Measurements from ENCODE around the gene NOSIP. TPM values are rescaled to one million over a fixed set of nuclear protein-coding genes. Genes with fewer than 3 reads are reported as not detected.

Gene NOSIP
- total and polyA plus RNA-seq, 9 donors = 59.3 to 78.8 (median 67.2) TPM

- Histone ChIP-seq H3K4me1 (ENCODE audit: control insufficient read depth, insufficient read depth, low read length) (peaks cover 26% of the 10 kb centered on the region), H3K36me3 (ENCODE audit: control insufficient read depth, insufficient read depth, low read length) (peaks cover 20% of the 10 kb centered on the region), H3K4me3 (ENCODE audit: low read length) (peak overlapping the region; percentile 73), H3K27ac (ENCODE audit: low read length) (peak overlapping the region; percentile 94), H3K9me3 (replicated peaks; ENCODE audit: control insufficient read depth, low read depth, low read length) (no peaks in the 10 kb centered on the region), H3K27me3 (ENCODE audit: control insufficient read depth, insufficient read depth, low read length) (no peaks in the 10 kb centered on the region)
- under 1% methylated on average over 43 of the region's 50 CpGs for WGBS (ENCODE audit: insufficient coverage)
- peak; percentile 84 for DNase-seq
These were observed 67.2 kb downstream of the NOSIP start for GRCh38 chr19:49512970-49513745.

GRCh38 chr19:49507803-49508494 lies 72.4 kb downstream of the NOSIP start:
- H3K9me3 ChIP-seq (replicated peaks; ENCODE audit: control insufficient read depth, low read depth, low read length) = no peaks in the 10 kb centered on the region
- no peak overlapping the region for H3K27ac ChIP-seq (ENCODE audit: low read length)
- no peak for DNase-seq
- peaks cover 17% of the 10 kb centered on the region for H3K4me1 ChIP-seq (ENCODE audit: control insufficient read depth, insufficient read depth, low read length)
- H3K36me3 ChIP-seq (ENCODE audit: control insufficient read depth, insufficient read depth, low read length) = no peaks in the 10 kb centered on the region
- H3K27me3 ChIP-seq (ENCODE audit: control insufficient read depth, insufficient read depth, low read length) = no peaks in the 10 kb centered on the region
- 72% methylated on average over 7 of the region's 12 CpGs for WGBS (ENCODE audit: insufficient coverage)
- no peak overlapping the region for H3K4me3 ChIP-seq (ENCODE audit: low read length)

DNA sequence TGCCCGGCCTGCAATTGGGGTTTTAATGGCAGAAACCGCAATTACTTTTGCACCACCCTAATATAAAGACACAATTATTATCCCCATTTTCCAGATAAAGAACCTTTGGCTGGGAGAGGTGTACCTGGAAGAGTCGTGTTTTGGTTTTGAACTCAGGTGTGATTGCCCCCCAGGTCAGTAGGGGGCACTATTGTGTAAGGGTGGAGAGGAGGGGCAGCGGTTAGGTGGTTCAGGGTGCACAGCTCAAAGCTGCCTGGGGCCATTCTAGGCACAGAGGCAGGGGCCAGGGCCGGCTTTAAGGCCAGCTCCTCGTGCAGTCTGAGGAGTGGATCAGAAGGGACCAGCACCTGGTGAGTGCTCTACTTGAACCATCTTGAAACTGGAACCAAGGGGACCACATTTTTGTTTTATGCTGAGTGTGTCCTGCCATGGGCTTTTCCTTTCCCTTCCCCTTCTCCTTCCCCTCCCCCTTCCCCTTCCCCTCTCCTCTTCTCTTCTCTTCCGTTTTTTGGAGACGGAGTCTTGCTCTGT lies 73.7 kb downstream of the NOSIP start:
- Histone ChIP-seq H3K27ac (ENCODE audit: low read length) (no peak overlapping the region), H3K4me1 (ENCODE audit: control insufficient read depth, insufficient read depth, low read length) (peaks cover 16% of the 10 kb centered on the region), H3K36me3 (ENCODE audit: control insufficient read depth, insufficient read depth, low read length) (no peaks in the 10 kb centered on the region), H3K27me3 (ENCODE audit: control insufficient read depth, insufficient read depth, low read length) (no peaks in the 10 kb centered on the region), H3K9me3 (replicated peaks; ENCODE audit: control insufficient read depth, low read depth, low read length) (no peaks in the 10 kb centered on the region), H3K4me3 (ENCODE audit: low read length) (no peak overlapping the region)
- WGBS (ENCODE audit: insufficient coverage) = 52% methylated on average over 5 of the region's 8 CpGs
- no peak for DNase-seq

Other genes starting within 250 kb of the NOSIP start
- 1.1 TPM for gene CD37, start 245.2 kb downstream of the NOSIP start, total RNA-seq
- gene CD37, start 245.2 kb downstream of the NOSIP start, polyA plus RNA-seq (ENCODE audit: insufficient read depth in 1 of 8, insufficient read length in 8 of 8, low replicate concordance in 1 of 8) = 10 to 100 TPM; 15.3 to 27.7 (median 22.9) TPM
- gene TEAD2, start 218.1 kb downstream of the NOSIP start, total RNA-seq = 43.0 TPM
- gene TEAD2, start 218.1 kb downstream of the NOSIP start, polyA plus RNA-seq (ENCODE audit: insufficient read depth in 1 of 8, insufficient read length in 8 of 8, low replicate concordance in 1 of 8) = 10 to 100 TPM; 56.7 to 82.6 (median 74.2) TPM
- gene DKKL1, start 216.7 kb downstream of the NOSIP start, total RNA-seq = 1.4 TPM
- gene DKKL1, start 216.7 kb downstream of the NOSIP start, polyA plus RNA-seq (ENCODE audit: insufficient read depth in 1 of 8, insufficient read length in 8 of 8, low replicate concordance in 1 of 8) = 1 to 10 TPM; 1.6 to 4.0 (median 3.1) TPM
- gene KASH5, start 192.3 kb downstream of the NOSIP start, total RNA-seq = not detected
- under 1 TPM in 3 of 8 donors, not detected in 5; 0.14 to 0.25 (median 0.23) TPM for gene KASH5, start 192.3 kb downstream of the NOSIP start, polyA plus RNA-seq (ENCODE audit: insufficient read depth in 1 of 8, insufficient read length in 8 of 8, low replicate concordance in 1 of 8)
- not detected for gene PTH2, start 157.1 kb downstream of the NOSIP start, total RNA-seq
- under 1 TPM in 1 of 8 donors, not detected in 7; 0.28 TPM for gene PTH2, start 157.1 kb downstream of the NOSIP start, polyA plus RNA-seq (ENCODE audit: insufficient read depth in 1 of 8, insufficient read length in 8 of 8, low replicate concordance in 1 of 8)
- not detected for gene GFY, start 155.2 kb downstream of the NOSIP start, total RNA-seq
- not detected for gene GFY, start 155.2 kb downstream of the NOSIP start, polyA plus RNA-seq (ENCODE audit: insufficient read depth in 1 of 8, insufficient read length in 8 of 8, low replicate concordance in 1 of 8)
- gene SLC17A7, start 139.0 kb downstream of the NOSIP start, total RNA-seq = 0.53 TPM
- 1 to 10 TPM in 5 of 8 donors, under 1 TPM in 3; 0.60 to 1.7 (median 1.2) TPM for gene SLC17A7, start 139.0 kb downstream of the NOSIP start, polyA plus RNA-seq (ENCODE audit: insufficient read depth in 1 of 8, insufficient read length in 8 of 8, low replicate concordance in 1 of 8)
- gene PIH1D1, start 128.7 kb downstream of the NOSIP start, total RNA-seq = 53.6 TPM
- 10 to 100 TPM; 42.2 to 55.0 (median 45.8) TPM for gene PIH1D1, start 128.7 kb downstream of the NOSIP start, polyA plus RNA-seq (ENCODE audit: insufficient read depth in 1 of 8, insufficient read length in 8 of 8, low replicate concordance in 1 of 8)
- gene ALDH16A1, start 127.3 kb downstream of the NOSIP start, total RNA-seq = 14.4 TPM
- gene ALDH16A1, start 127.3 kb downstream of the NOSIP start, polyA plus RNA-seq (ENCODE audit: insufficient read depth in 1 of 8, insufficient read length in 8 of 8, low replicate concordance in 1 of 8) = 10 to 100 TPM; 11.3 to 18.8 (median 13.8) TPM
- gene FLT3LG, start 106.3 kb downstream of the NOSIP start, total RNA-seq = 1.5 TPM
- gene FLT3LG, start 106.3 kb downstream of the NOSIP start, polyA plus RNA-seq (ENCODE audit: insufficient read depth in 1 of 8, insufficient read length in 8 of 8, low replicate concordance in 1 of 8) = 1 to 10 TPM; 2.6 to 4.9 (median 3.3) TPM
- gene RPL13A, start 92.9 kb downstream of the NOSIP start, total RNA-seq = 5,773 TPM
- 1,000 to 10,000 TPM; 4,396 to 5,632 (median 4,838) TPM for gene RPL13A, start 92.9 kb downstream of the NOSIP start, polyA plus RNA-seq (ENCODE audit: insufficient read depth in 1 of 8, insufficient read length in 8 of 8, low replicate concordance in 1 of 8)
- gene RPS11, start 84.1 kb downstream of the NOSIP start, total RNA-seq = 5,208 TPM
- 1,000 to 10,000 TPM; 3,030 to 4,403 (median 3,703) TPM for gene RPS11, start 84.1 kb downstream of the NOSIP start, polyA plus RNA-seq (ENCODE audit: insufficient read depth in 1 of 8, insufficient read length in 8 of 8, low replicate concordance in 1 of 8)
- 200 TPM for gene FCGRT, start 67.9 kb downstream of the NOSIP start, total RNA-seq
- gene FCGRT, start 67.9 kb downstream of the NOSIP start, polyA plus RNA-seq (ENCODE audit: insufficient read depth in 1 of 8, insufficient read length in 8 of 8, low replicate concordance in 1 of 8) = 100 to 1,000 TPM; 150 to 241 (median 199) TPM
- gene RCN3, start 52.6 kb downstream of the NOSIP start, total RNA-seq = 121 TPM
- 10 to 100 TPM; 37.4 to 88.6 (median 57.7) TPM for gene RCN3, start 52.6 kb downstream of the NOSIP start, polyA plus RNA-seq (ENCODE audit: insufficient read depth in 1 of 8, insufficient read length in 8 of 8, low replicate concordance in 1 of 8)
- gene PRRG2, start 760 bp upstream of the NOSIP start, total RNA-seq = 0.84 TPM
- gene PRRG2, start 760 bp upstream of the NOSIP start, polyA plus RNA-seq (ENCODE audit: insufficient read depth in 1 of 8, insufficient read length in 8 of 8, low replicate concordance in 1 of 8) = under 1 TPM; 0.28 to 0.88 (median 0.56) TPM
- gene PRR12, start 10.6 kb upstream of the NOSIP start, total RNA-seq = 3.5 TPM
- gene PRR12, start 10.6 kb upstream of the NOSIP start, polyA plus RNA-seq (ENCODE audit: insufficient read depth in 1 of 8, insufficient read length in 8 of 8, low replicate concordance in 1 of 8) = 10 to 100 TPM; 14.9 to 22.7 (median 19.5) TPM
- 15.3 TPM for gene RRAS, start 59.6 kb upstream of the NOSIP start, total RNA-seq
- 10 to 100 TPM; 26.7 to 36.4 (median 31.6) TPM for gene RRAS, start 59.6 kb upstream of the NOSIP start, polyA plus RNA-seq (ENCODE audit: insufficient read depth in 1 of 8, insufficient read length in 8 of 8, low replicate concordance in 1 of 8)
- 6.8 TPM for gene SCAF1, start 61.7 kb upstream of the NOSIP start, total RNA-seq
- gene SCAF1, start 61.7 kb upstream of the NOSIP start, polyA plus RNA-seq (ENCODE audit: insufficient read depth in 1 of 8, insufficient read length in 8 of 8, low replicate concordance in 1 of 8) = 10 to 100 TPM; 25.6 to 36.9 (median 33.5) TPM
- gene IRF3, start 85.3 kb upstream of the NOSIP start, total RNA-seq = 34.5 TPM
- 10 to 100 TPM; 29.2 to 47.9 (median 39.4) TPM for gene IRF3, start 85.3 kb upstream of the NOSIP start, polyA plus RNA-seq (ENCODE audit: insufficient read depth in 1 of 8, insufficient read length in 8 of 8, low replicate concordance in 1 of 8)
- 10.9 TPM for gene BCL2L12, start 85.4 kb upstream of the NOSIP start, total RNA-seq
- gene BCL2L12, start 85.4 kb upstream of the NOSIP start, polyA plus RNA-seq (ENCODE audit: insufficient read depth in 1 of 8, insufficient read length in 8 of 8, low replicate concordance in 1 of 8) = 10 to 100 TPM; 26.6 to 39.6 (median 31.2) TPM
- gene PRMT1, start 96.7 kb upstream of the NOSIP start, total RNA-seq = 228 TPM
- 100 to 1,000 TPM; 186 to 229 (median 205) TPM for gene PRMT1, start 96.7 kb upstream of the NOSIP start, polyA plus RNA-seq (ENCODE audit: insufficient read depth in 1 of 8, insufficient read length in 8 of 8, low replicate concordance in 1 of 8)
- gene ADM5, start 109.0 kb upstream of the NOSIP start, total RNA-seq = 0.89 TPM
- 1 to 10 TPM in 6 of 8 donors, under 1 TPM in 2; 0.63 to 1.8 (median 1.2) TPM for gene ADM5, start 109.0 kb upstream of the NOSIP start, polyA plus RNA-seq (ENCODE audit: insufficient read depth in 1 of 8, insufficient read length in 8 of 8, low replicate concordance in 1 of 8)
- 5.4 TPM for gene CPT1C, start 110.6 kb upstream of the NOSIP start, total RNA-seq
- 10 to 100 TPM in 7 of 8 donors, 1 to 10 TPM in 1; 8.1 to 16.0 (median 11.6) TPM for gene CPT1C, start 110.6 kb upstream of the NOSIP start, polyA plus RNA-seq (ENCODE audit: insufficient read depth in 1 of 8, insufficient read length in 8 of 8, low replicate concordance in 1 of 8)
- gene TSKS, start 182.8 kb upstream of the NOSIP start, total RNA-seq = 0.84 TPM
- 1 to 10 TPM in 2 of 8 donors, under 1 TPM in 6; 0.24 to 1.8 (median 0.67) TPM for gene TSKS, start 182.8 kb upstream of the NOSIP start, polyA plus RNA-seq (ENCODE audit: insufficient read depth in 1 of 8, insufficient read length in 8 of 8, low replicate concordance in 1 of 8)
- gene AP2A1, start 186.4 kb upstream of the NOSIP start, total RNA-seq = 31.3 TPM
- gene AP2A1, start 186.4 kb upstream of the NOSIP start, polyA plus RNA-seq (ENCODE audit: insufficient read depth in 1 of 8, insufficient read length in 8 of 8, low replicate concordance in 1 of 8) = 10 to 100 TPM; 52.9 to 76.9 (median 65.2) TPM
- gene FUZ, start 232.7 kb upstream of the NOSIP start, total RNA-seq = 14.6 TPM
- 10 to 100 TPM; 15.8 to 23.8 (median 17.9) TPM for gene FUZ, start 232.7 kb upstream of the NOSIP start, polyA plus RNA-seq (ENCODE audit: insufficient read depth in 1 of 8, insufficient read length in 8 of 8, low replicate concordance in 1 of 8)
- gene MED25, start 237.7 kb upstream of the NOSIP start, total RNA-seq = 9.6 TPM
- gene MED25, start 237.7 kb upstream of the NOSIP start, polyA plus RNA-seq (ENCODE audit: insufficient read depth in 1 of 8, insufficient read length in 8 of 8, low replicate concordance in 1 of 8) = 10 to 100 TPM; 24.9 to 41.0 (median 34.5) TPM

Measured in muscle of leg (tissue), 11 donors.